GM12878 (cell line): ENCODE results near the gene SH2D7. TPM values are rescaled to one million over a fixed set of nuclear protein-coding genes. Genes with fewer than 3 reads are reported as not detected.

ENCODE experiments used
- ATAC-seq: fragments of 200-7000 bp; cut with Tn5 transposase; 3 replicates; pipeline ENCODE4 v1.9.1; 2020; ENCODE audit warnings: mild to moderate bottlenecking, moderate library complexity
- BruUV-seq: library from RNA; stranded (reverse); fragments of 400-500 nt; replicated peaks from 2 replicates; lab custom pipeline; 2021; lab: Mats Ljungman, UMichigan
- CTCF ChIA-PET: fragments of 300-600 bp; sonication (Branson Sonifier 250); formaldehyde crosslinking; extraction: SDS; loops from one replicate; lab custom pipeline; 2021; ENCODE audit warnings: inconsistent platforms; lab: Yijun Ruan, JAX
- POLR2A ChIA-PET: fragments of 350-600 bp; formaldehyde crosslinking; extraction: SDS; loops from one replicate; lab custom pipeline; 2021; ENCODE audit warnings: inconsistent platforms; lab: Charles Lee
- RAD21 ChIA-PET: fragments of 300-600 bp; sonication (Branson Sonifier 250); formaldehyde crosslinking; loops from one replicate; lab custom pipeline; 2023; ENCODE audit warnings: antibody characterized with exemption; ENCODE audit not compliant: unreplicated experiment; lab: Charles Lee
- SMC1A ChIA-PET: fragments of 300-600 bp; sonication (Branson Sonifier 250); formaldehyde crosslinking; loops from one replicate; lab custom pipeline; 2023; ENCODE audit not compliant: unreplicated experiment, uncharacterized antibody; lab: Charles Lee
- DNase-seq: peaks from one replicate; pipeline ENCODE4 v3.0.0-alpha.2; 2011; ENCODE audit warnings: low read depth, low spot score
- FAIRE-seq: peaks from 3 replicates; lab custom pipeline; 2011; peaks lifted over from hg19 to GRCh38; lab: Jason Lieb, UNC
- H2AFZ ChIP-seq: 2 replicates; pipeline ENCODE4 v1.6.0; 2011; ENCODE audit warnings: low read depth, low read length, control low read depth; ENCODE audit not compliant: control insufficient read depth
- H3K27ac ChIP-seq: 2 replicates; pipeline ENCODE4 v1.5.1; 2011; ENCODE audit warnings: control low read depth; ENCODE audit not compliant: control insufficient read depth, insufficient read depth
- H3K27me3 ChIP-seq, 2 experiments: replicated peaks in 1 of 2; 2 replicates each; pipeline versions ENCODE4 v1.6.0 to v1.6.1; 2011; ENCODE audit warnings: low read length in 1 of 2; ENCODE audit not compliant: control insufficient read depth in 2 of 2, insufficient read depth in 2 of 2
- H3K36me3 ChIP-seq, 2 experiments: 2 replicates each; pipeline ENCODE4 v1.5.1; 2011; ENCODE audit warnings: low read length in 1 of 2; ENCODE audit not compliant: control insufficient read depth in 2 of 2, insufficient read depth in 2 of 2
- H3K4me1 ChIP-seq: 2 replicates; pipeline ENCODE4 v1.6.1; 2011; ENCODE audit warnings: mild to moderate bottlenecking, low read length, moderate library complexity, mixed read lengths; ENCODE audit not compliant: control insufficient read depth, insufficient read depth
- H3K4me2 ChIP-seq: 2 replicates; pipeline ENCODE4 v1.6.0; 2011; ENCODE audit warnings: control low read depth; ENCODE audit not compliant: control insufficient read depth, insufficient read depth
- H3K4me3 ChIP-seq: fragments of 200-600 bp; sonication (generic); 2 replicates; pipeline ENCODE4 v1.5.1; 2016
- H3K79me2 ChIP-seq: 2 replicates; pipeline ENCODE4 v1.6.0; 2011; ENCODE audit warnings: low read length; ENCODE audit not compliant: control insufficient read depth, insufficient read depth
- H3K9ac ChIP-seq: 2 replicates; pipeline ENCODE4 v1.8.0; 2011; ENCODE audit warnings: low read length, control low read depth, mixed read lengths; ENCODE audit not compliant: control insufficient read depth, insufficient read depth
- H3K9me3 ChIP-seq: replicated peaks from 3 replicates; pipeline ENCODE4 v1.5.1; 2011; ENCODE audit warnings: mild to moderate bottlenecking, low read length; ENCODE audit not compliant: control insufficient read depth, insufficient read depth
- H4K20me1 ChIP-seq: 2 replicates; pipeline ENCODE4 v1.6.0; 2011; ENCODE audit not compliant: control insufficient read depth, insufficient read depth
- ESRRA ChIP-seq: IDR thresholded peaks from 2 replicates; pipeline ENCODE4 v1.6.1; 2012; ENCODE audit warnings: mild to moderate bottlenecking, low read length, improper control_type of control experiment
- KDM1A ChIP-seq: fragments of 200-600 bp; sonication (generic); IDR thresholded peaks from 2 replicates; pipeline ENCODE4 v1.6.1; 2016; ENCODE audit warnings: borderline replicate concordance
- NBN ChIP-seq: fragments of 450-650 bp; IDR thresholded peaks from 2 replicates; pipeline ENCODE4 v1.6.1; 2016
- RUNX3 ChIP-seq: IDR thresholded peaks from 2 replicates; pipeline ENCODE4 v1.6.1; 2012; ENCODE audit warnings: low read length, inconsistent platforms
- ZNF384 ChIP-seq: IDR thresholded peaks from 2 replicates; pipeline ENCODE4 v1.6.1; 2012; ENCODE audit warnings: low read depth, mild to moderate bottlenecking, low read length, improper control_type of control experiment, borderline replicate concordance
- ZNF687 ChIP-seq: fragments of 450-650 bp; IDR thresholded peaks from 2 replicates; pipeline ENCODE4 v1.6.1; 2017; ENCODE audit warnings: mild to moderate bottlenecking, moderate library complexity
- WGBS: methylation state at CpG from one replicate; pipeline ENCODE4 v1.1.6; 2016; ENCODE audit warnings: low lambda C conversion rate; ENCODE audit not compliant: insufficient replicate concordance, insufficient coverage; ENCODE audit errors: missing lambda C conversion rate; 5-methylcytosine and 5-hydroxymethylcytosine counted together
- in situ Hi-C: fragments of 300-500 bp; cut with MboI; formaldehyde crosslinking; loops from 9 replicates; pipeline ENCODE4 v1.14.3; 2018; ENCODE audit warnings: mixed read lengths
- intact Hi-C: fragments of 100-400 bp; cut with micrococcal nuclease; formaldehyde crosslinking; loops from one replicate; pipeline ENCODE4 v1.14.2; 2022; ENCODE audit not compliant: unreplicated experiment
- polyA plus RNA-seq, 11 experiments: library from polyadenylated mRNA; depleted of rRNA in 4 of 11; unstranded in 6 of 11; stranded (reverse) in 5 of 11; fragments of >200 nt; fragmentation: Nextera tagmentation in 4 of 11; fragmentation: Illumina TruSeq in 1 of 11; extraction: Ambion mirVana in 4 of 11; extraction: Trizol in 1 of 11; gene quantifications; 1 replicate in 1 of 11; 2 replicates in 10 of 11; pipeline versions ENCODE4 v1.2.1 to v1.2.3, GENCODE V29; 2011 to 2016; ENCODE audit warnings: inconsistent platforms in 2 of 11, missing spikeins in 2 of 11, low read depth in 1 of 11
- total RNA-seq, 4 experiments: library from RNA; depleted of rRNA in 3 of 4; stranded (reverse); fragments of >200 nt in 3 of 4; fragmentation: Illumina TruSeq in 1 of 4; extraction: Trizol in 1 of 4; gene quantifications; 2 replicates each; pipeline versions ENCODE4 v1.2.1 to v1.2.3, GENCODE V29; 2013 to 2021

SH2D7 gene
- total and polyA plus RNA-seq, 10 of the 15 experiments (the other 5 are each of a cell fraction or from before 2014, with no cell fraction given): 0.04 to 0.06 TPM; not detected in 8

DNA sequence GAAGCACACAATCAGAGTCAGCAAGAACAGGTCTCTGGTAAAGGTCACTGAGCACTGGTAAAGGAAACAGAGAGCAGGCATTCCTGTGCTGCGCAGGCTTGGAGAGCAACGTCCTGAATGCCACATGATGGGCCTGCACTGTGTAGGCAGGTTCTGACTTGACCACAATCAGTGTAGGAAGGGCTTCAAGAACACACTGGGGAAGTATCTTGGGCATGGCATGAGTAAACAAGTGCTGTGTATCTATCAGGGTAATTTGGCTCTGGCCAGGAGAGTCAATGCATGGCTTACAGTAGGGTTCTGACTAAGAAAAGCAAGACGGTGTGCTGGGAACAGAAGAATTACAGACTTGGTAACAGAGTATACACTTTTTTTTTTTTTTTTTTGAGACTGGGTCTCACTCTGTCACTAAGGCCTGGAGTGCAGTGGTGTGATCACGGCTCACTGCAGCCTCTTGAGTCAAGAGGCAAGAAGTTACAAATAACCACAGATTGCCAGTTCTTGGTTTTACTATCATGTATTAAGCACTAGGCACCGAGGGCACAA is 45.5 kb upstream of the SH2D7 start:
- peak; percentile 50 for ATAC-seq
- Histone ChIP-seq H3K27me3 (no peaks in the 10 kb centered on the region), H3K9me3 (no peaks in the 10 kb centered on the region)
- TF ChIP-seq RUNX3 (peak; percentile 45; the same call in 1 of the 2 replicates), ZNF687 (0 out of 2 replicates have a peak, but pooled peaks have one; percentile 13), ESRRA (no peak), KDM1A (no peak), ZNF384 (peak; percentile 79), NBN (0 out of 2 replicates have a peak, but pooled peaks have one; percentile 36)
- TF ChIP-seq, all 136 proteins: peak for 4
- CTCF ChIA-PET: interaction anchor here (1.0 to 9.1 kb wide), 6 partner anchors 9 to 80 kb away, joined by 4 to 158 read pairs (median 16); partner anchors contain the start of gene TBC1D2B
- RAD21 ChIA-PET: interaction anchor here (1.4 to 2.7 kb wide), 5 partner anchors 10 to 42 kb away, joined by 4 to 10 read pairs (median 7); no protein-coding TSS in a partner anchor
- no TSS peak for BruUV-seq
- no peaks in the 10 kb centered on the region for H4K20me1 ChIP-seq
- DNase-seq (no peak), FAIRE-seq (no peak)
- H3K36me3 ChIP-seq: peaks cover 0 to 26% of the 10 kb centered on the region in 2 experiments
- peak overlapping the region; percentile 3; the same call in 1 of the 2 replicates for H3K9ac ChIP-seq
- intact Hi-C loops (no loop called here), in situ Hi-C loops (no loop called here)
- no peak overlapping the region for H3K4me3 ChIP-seq
- WGBS: 14% methylated on average over 5 of the region's 5 CpGs
- peak overlapping the region; percentile 65 for H3K4me2 ChIP-seq
- no peak overlapping the region for H2AFZ ChIP-seq
- H3K27ac ChIP-seq: peak overlapping the region; percentile 60
- H3K4me1 ChIP-seq: peaks cover 54% of the 10 kb centered on the region
- SMC1A ChIA-PET: interaction anchor here (0.5 to 14.4 kb wide), 10 partner anchors 12 to 81 kb away, joined by 3 to 305 read pairs (median 4); no protein-coding TSS in a partner anchor
- peaks cover 16% of the 10 kb centered on the region for H3K79me2 ChIP-seq
- POLR2A ChIA-PET: interaction anchor here (1.0 to 1.9 kb wide), 4 partner anchors 10 to 28 kb away, joined by 4 to 11 read pairs (median 6); no protein-coding TSS in a partner anchor
